ENCODE results near the gene CRHR2. TPM values are rescaled to one million over a fixed set of nuclear protein-coding genes. Genes with fewer than 3 reads are reported as not detected.

CRHR2 gene
- total RNA-seq, 6 experiments from 2014 or later, result not detected

GRCh38 chr7:30668102-30668501, 14.2 kb downstream of the CRHR2 start:
- intact Hi-C loops (cut with DNase I), result no loop called here
- DNase-seq (no peak), ATAC-seq (no peak)
- Histone ChIP-seq H3K27ac (no peak overlapping the region), H3K36me3 (no peaks in the 10 kb centered on the region), H3K27me3 (no peaks in the 10 kb centered on the region), H3K4me1 (no peaks in the 10 kb centered on the region), H3K4me3 (no peak overlapping the region), H3K9me3 (no peaks in the 10 kb centered on the region)
- 71% methylated on average over 3 of the region's 4 CpGs for WGBS (ENCODE audit: insufficient coverage, low coverage, low lambda C conversion rate, missing lambda C conversion rate)
- TF ChIP-seq POLR2A (IDR thresholded peaks at IDR 0.05), result no peak
- no peak for TF ChIP-seq CTCF (IDR thresholded peaks at IDR 0.05)

- H3K27me3 ChIP-seq, result no peaks in the 10 kb centered on the region
- ATAC-seq (no peak), DNase-seq (no peak)
- no peaks in the 10 kb centered on the region for H3K36me3 ChIP-seq
- TF ChIP-seq CTCF (IDR thresholded peaks at IDR 0.05), result no peak
- TF ChIP-seq POLR2A (IDR thresholded peaks at IDR 0.05), result no peak
- intact Hi-C loops (cut with DNase I), result no loop called here
- no peaks in the 10 kb centered on the region for H3K4me1 ChIP-seq
- H3K27ac ChIP-seq, result no peak overlapping the region
- WGBS (ENCODE audit: insufficient coverage, low coverage, low lambda C conversion rate, missing lambda C conversion rate), result no CpG with 5 or more reads among the region's 3 CpGs
- no peaks in the 10 kb centered on the region for H3K9me3 ChIP-seq
- H3K4me3 ChIP-seq, result no peak overlapping the region
Measured at GRCh38 chr7:30667172-30667571, 15.1 kb downstream of the CRHR2 start.

- DNase-seq (no peak), ATAC-seq (no peak)
- TF ChIP-seq CTCF (IDR thresholded peaks at IDR 0.05) (no peak), POLR2A (IDR thresholded peaks at IDR 0.05) (no peak)
- no peak overlapping the region for H3K4me3 ChIP-seq
- intact Hi-C loops (cut with DNase I), result no loop called here
- no peaks in the 10 kb centered on the region for H3K27me3 ChIP-seq
- no peaks in the 10 kb centered on the region for H3K9me3 ChIP-seq
- no peaks in the 10 kb centered on the region for H3K4me1 ChIP-seq
- H3K27ac ChIP-seq, result no peak overlapping the region
- WGBS (ENCODE audit: insufficient coverage, low coverage, low lambda C conversion rate, missing lambda C conversion rate), result 83% methylated on average over 4 of the region's 11 CpGs
- H3K36me3 ChIP-seq, result no peaks in the 10 kb centered on the region
Measured at GRCh38 chr7:30665449-30665848, 16.8 kb downstream of the CRHR2 start.

GRCh38 chr7:30665043-30665442, 17.2 kb downstream of the CRHR2 start:
- no peak overlapping the region for H3K27ac ChIP-seq
- H3K4me1 ChIP-seq, result no peaks in the 10 kb centered on the region
- no peak for TF ChIP-seq CTCF (IDR thresholded peaks at IDR 0.05)
- no peak for TF ChIP-seq POLR2A (IDR thresholded peaks at IDR 0.05)
- no peaks in the 10 kb centered on the region for H3K9me3 ChIP-seq
- DNase-seq (no peak), ATAC-seq (no peak)
- intact Hi-C loops (cut with DNase I), result no loop called here
- WGBS (ENCODE audit: insufficient coverage, low coverage, low lambda C conversion rate, missing lambda C conversion rate), result 38% methylated on average over 1 of the region's 8 CpGs
- no peaks in the 10 kb centered on the region for H3K36me3 ChIP-seq
- no peaks in the 10 kb centered on the region for H3K27me3 ChIP-seq
- H3K4me3 ChIP-seq, result no peak overlapping the region

Data from right lobe of liver (tissue), 6 donors.